ENCODE measurements around the gene CALY.

CALY gene

DNA sequence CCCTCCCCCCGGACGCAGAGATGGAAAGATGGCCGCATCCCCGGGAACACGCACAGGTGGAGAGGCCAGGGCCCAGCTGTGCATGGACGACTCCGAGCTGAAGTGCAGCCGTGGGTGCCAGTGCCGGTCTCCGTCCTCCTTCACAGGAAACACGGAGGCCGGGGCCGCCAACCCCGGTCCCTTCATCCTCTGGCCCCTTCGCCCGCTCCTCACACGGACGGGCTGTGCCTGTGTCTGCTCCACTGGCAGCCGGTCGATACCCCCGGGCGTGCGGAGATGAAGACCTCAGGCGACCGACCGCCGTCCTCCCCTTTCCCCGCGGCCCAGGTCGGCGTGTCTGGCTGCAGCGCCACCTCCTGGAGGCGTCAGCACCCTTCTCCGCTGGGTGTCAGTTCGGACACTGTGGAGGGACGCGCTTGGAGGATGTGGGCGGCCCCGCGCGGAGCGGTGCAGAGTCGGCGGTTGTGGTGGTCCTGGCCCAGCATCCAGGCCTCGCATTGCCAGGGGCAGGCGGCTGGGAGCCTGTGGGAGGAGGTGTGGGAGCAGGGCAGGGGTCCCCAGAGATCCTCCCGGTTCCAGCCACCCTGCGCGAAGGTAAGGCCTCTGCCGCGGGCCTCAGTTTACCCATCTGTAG, 18.1 kb downstream of the CALY start (continued):
- 0 out of 2 replicates have a peak, but pooled peaks have one; percentile 35 for TF ChIP-seq ZSCAN5A (tag by site-specific recombination; IDR thresholded peaks at IDR 0.05)
- no peak; the same call in 1 of the 2 replicates for TF ChIP-seq ZNF660 (tag by site-specific recombination; IDR thresholded peaks at IDR 0.05)
- no peak for TF ChIP-seq ZNF626 (tag by site-specific recombination; IDR thresholded peaks at IDR 0.05)
- peak; percentile 64 for TF ChIP-seq ZNF366 (tag by site-specific recombination; conservative IDR thresholded peaks at IDR 0.05)
- no peak for TF ChIP-seq ZNF112 (tag by site-specific recombination; IDR thresholded peaks at IDR 0.05)
- TF ChIP-seq ZNF114 (tag by site-specific recombination; IDR thresholded peaks at IDR 0.05) = no peak
- TF ChIP-seq OVOL3 (tag by site-specific recombination; IDR thresholded peaks at IDR 0.05) = no peak
- no peak for TF ChIP-seq ZNF174 (tag by site-specific recombination; IDR thresholded peaks at IDR 0.05)
- TF ChIP-seq ZBTB48 (tag by site-specific recombination; IDR thresholded peaks at IDR 0.05) = peak; percentile 63; the same call in 1 of the 2 replicates
- TF ChIP-seq, protein P1, sequence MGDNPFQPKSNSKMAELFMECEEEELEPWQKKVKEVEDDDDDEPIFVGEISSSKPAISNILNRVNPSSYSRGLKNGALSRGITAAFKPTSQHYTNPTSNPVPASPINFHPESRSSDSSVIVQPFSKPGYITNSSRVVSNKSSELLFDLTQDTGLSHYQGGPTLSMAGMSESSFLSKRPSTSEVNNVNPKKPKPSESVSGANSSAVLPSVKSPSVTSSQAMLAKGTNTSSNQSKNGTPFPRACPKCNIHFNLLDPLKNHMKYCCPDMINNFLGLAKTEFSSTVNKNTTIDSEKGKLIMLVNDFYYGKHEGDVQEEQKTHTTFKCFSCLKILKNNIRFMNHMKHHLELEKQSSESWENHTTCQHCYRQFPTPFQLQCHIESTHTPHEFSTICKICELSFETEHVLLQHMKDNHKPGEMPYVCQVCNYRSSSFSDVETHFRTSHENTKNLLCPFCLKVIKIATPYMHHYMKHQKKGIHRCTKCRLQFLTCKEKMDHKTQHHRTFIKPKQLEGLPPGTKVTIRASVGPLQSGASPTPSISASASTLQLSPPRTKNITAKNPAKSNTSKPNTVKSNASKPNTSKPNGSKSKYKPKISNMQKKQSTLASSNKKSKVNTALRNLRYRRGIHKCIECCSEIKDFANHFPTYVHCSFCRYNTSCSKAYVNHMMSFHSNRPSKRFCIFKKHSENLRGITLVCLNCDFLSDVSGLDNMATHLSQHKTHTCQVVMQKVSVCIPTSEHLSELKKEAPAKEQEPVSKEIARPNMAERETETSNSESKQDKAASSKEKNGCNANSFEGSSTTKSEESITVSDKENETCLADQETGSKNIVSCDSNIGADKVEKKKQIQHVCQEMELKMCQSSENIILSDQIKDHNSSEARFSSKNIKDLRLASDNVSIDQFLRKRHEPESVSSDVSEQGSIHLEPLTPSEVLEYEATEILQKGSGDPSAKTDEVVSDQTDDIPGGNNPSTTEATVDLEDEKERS (tag by site-specific recombination; IDR thresholded peaks at IDR 0.05) = 0 out of 2 replicates have a peak, but pooled peaks have one; percentile 23
- TF ChIP-seq, protein P2, sequence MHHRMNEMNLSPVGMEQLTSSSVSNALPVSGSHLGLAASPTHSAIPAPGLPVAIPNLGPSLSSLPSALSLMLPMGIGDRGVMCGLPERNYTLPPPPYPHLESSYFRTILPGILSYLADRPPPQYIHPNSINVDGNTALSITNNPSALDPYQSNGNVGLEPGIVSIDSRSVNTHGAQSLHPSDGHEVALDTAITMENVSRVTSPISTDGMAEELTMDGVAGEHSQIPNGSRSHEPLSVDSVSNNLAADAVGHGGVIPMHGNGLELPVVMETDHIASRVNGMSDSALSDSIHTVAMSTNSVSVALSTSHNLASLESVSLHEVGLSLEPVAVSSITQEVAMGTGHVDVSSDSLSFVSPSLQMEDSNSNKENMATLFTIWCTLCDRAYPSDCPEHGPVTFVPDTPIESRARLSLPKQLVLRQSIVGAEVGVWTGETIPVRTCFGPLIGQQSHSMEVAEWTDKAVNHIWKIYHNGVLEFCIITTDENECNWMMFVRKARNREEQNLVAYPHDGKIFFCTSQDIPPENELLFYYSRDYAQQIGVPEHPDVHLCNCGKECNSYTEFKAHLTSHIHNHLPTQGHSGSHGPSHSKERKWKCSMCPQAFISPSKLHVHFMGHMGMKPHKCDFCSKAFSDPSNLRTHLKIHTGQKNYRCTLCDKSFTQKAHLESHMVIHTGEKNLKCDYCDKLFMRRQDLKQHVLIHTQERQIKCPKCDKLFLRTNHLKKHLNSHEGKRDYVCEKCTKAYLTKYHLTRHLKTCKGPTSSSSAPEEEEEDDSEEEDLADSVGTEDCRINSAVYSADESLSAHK (tag by site-specific recombination; IDR thresholded peaks at IDR 0.05) = peak; percentile 36; the same call in 1 of the 2 replicates
- peak; percentile 54; the same call in 1 of the 2 replicates for TF ChIP-seq ZNF610 (tag by site-specific recombination; IDR thresholded peaks at IDR 0.05; ENCODE audit: borderline replicate concordance)
- TF ChIP-seq ZSCAN30 (tag by site-specific recombination; IDR thresholded peaks at IDR 0.05) = no peak; the same call in 1 of the 2 replicates
- TF ChIP-seq KLF1 (tag by site-specific recombination; IDR thresholded peaks at IDR 0.05) = peak; percentile 42
- TF ChIP-seq ZNF26 (tag by site-specific recombination; IDR thresholded peaks at IDR 0.05) = no peak
- no peak for TF ChIP-seq ZNF621 (tag by site-specific recombination; IDR thresholded peaks at IDR 0.05)
- 0 out of 2 replicates have a peak, but pooled peaks have one; percentile 16 for TF ChIP-seq ZNF518A (tag by site-specific recombination; conservative IDR thresholded peaks at IDR 0.05; ENCODE audit: low read depth)
- no peak for TF ChIP-seq ZNF433 (tag by site-specific recombination; IDR thresholded peaks at IDR 0.05; ENCODE audit: low read depth)
- TF ChIP-seq ZSCAN16 (tag by site-specific recombination; IDR thresholded peaks at IDR 0.05) = no peak
- TF ChIP-seq ZNF558 (tag by site-specific recombination; IDR thresholded peaks at IDR 0.05) = no peak
- no peak for TF ChIP-seq ZNF544 (tag by site-specific recombination; IDR thresholded peaks at IDR 0.05)
- TF ChIP-seq, protein P3, sequence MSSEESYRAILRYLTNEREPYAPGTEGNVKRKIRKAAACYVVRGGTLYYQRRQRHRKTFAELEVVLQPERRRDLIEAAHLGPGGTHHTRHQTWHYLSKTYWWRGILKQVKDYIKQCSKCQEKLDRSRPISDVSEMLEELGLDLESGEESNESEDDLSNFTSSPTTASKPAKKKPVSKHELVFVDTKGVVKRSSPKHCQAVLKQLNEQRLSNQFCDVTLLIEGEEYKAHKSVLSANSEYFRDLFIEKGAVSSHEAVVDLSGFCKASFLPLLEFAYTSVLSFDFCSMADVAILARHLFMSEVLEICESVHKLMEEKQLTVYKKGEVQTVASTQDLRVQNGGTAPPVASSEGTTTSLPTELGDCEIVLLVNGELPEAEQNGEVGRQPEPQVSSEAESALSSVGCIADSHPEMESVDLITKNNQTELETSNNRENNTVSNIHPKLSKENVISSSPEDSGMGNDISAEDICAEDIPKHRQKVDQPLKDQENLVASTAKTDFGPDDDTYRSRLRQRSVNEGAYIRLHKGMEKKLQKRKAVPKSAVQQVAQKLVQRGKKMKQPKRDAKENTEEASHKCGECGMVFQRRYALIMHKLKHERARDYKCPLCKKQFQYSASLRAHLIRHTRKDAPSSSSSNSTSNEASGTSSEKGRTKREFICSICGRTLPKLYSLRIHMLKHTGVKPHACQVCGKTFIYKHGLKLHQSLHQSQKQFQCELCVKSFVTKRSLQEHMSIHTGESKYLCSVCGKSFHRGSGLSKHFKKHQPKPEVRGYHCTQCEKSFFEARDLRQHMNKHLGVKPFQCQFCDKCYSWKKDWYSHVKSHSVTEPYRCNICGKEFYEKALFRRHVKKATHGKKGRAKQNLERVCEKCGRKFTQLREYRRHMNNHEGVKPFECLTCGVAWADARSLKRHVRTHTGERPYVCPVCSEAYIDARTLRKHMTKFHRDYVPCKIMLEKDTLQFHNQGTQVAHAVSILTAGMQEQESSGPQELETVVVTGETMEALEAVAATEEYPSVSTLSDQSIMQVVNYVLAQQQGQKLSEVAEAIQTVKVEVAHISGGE (tag by site-specific recombination; conservative IDR thresholded peaks at IDR 0.05; ENCODE audit: low read depth) = peak; percentile 74
